Breast epithelium (tissue), 4 donors: ENCODE measurements around the gene CTNND2. TPM values are rescaled to one million over a fixed set of nuclear protein-coding genes. Genes with fewer than 3 reads are reported as not detected.

Experiments
- DNase-seq, 2 donors: peaks; one replicate each; pipeline ENCODE4 v3.0.0-alpha.2; 2019; ENCODE audit warnings: low spot score in 2 of 2
- H3K27ac ChIP-seq, 2 donors: fragments of 200-600 bp; sonication (generic) in 1 of 2; one replicate each; pipeline ENCODE4 v1.5.1; 2016 to 2019; ENCODE audit warnings: mild to moderate bottlenecking in 1 of 2
- H3K27me3 ChIP-seq, 2 donors: fragments of 200-600 bp; sonication (generic) in 1 of 2; one replicate each; pipeline versions ENCODE4 v1.5.1 to v1.6.0; 2017 to 2019; ENCODE audit warnings: control low read depth in 1 of 2, mild to moderate bottlenecking in 1 of 2
- H3K36me3 ChIP-seq: fragments of 200-600 bp; one replicate; pipeline ENCODE4 v1.5.1; 2019
- H3K4me1 ChIP-seq, 2 donors: fragments of 200-600 bp; sonication (generic); one replicate each; pipeline ENCODE4 v1.5.1; 2016 to 2019; ENCODE audit warnings: control low read depth in 1 of 2
- H3K4me3 ChIP-seq, 3 donors: fragments of 200-600 bp; sonication (generic); 1 replicate in 2 of 3; 2 replicates in 1 of 3; pipeline ENCODE4 v1.5.1; 2016 to 2019; ENCODE audit warnings: mild to moderate bottlenecking in 3 of 3, moderate library complexity in 2 of 3
- H3K9me3 ChIP-seq, 2 donors: fragments of 200-600 bp; sonication (generic) in 1 of 2; one replicate each; pipeline ENCODE4 v1.5.1; 2016 to 2019; ENCODE audit warnings: control low read depth in 1 of 2
- POLR2A ChIP-seq: fragments of 450-650 bp; IDR thresholded peaks from one replicate; pipeline ENCODE4 v1.6.1; 2016; ENCODE audit warnings: antibody characterized with exemption, mild to moderate bottlenecking, moderate library complexity
- POLR2AphosphoS5 ChIP-seq, 3 donors: sonication (generic); formaldehyde crosslinking; IDR thresholded peaks; one replicate each; pipeline ENCODE4 v1.6.1; 2017; ENCODE audit warnings: antibody characterized with exemption in 3 of 3
- intact Hi-C: fragments of 100-400 bp; cut with DNase I; formaldehyde crosslinking; loops from one replicate; pipeline ENCODE4 v1.15.1; 2023; ENCODE audit warnings: low total_unique reads
- total RNA-seq, 3 donors: library from RNA; depleted of rRNA; stranded (reverse); fragments of >200 nt; gene quantifications; one replicate each; pipeline ENCODE4 v1.1.0, GENCODE V29; 2016
- TF ChIP-seq, protein P1 (sequence below), 3 donors: fragments of 450-650 bp; IDR thresholded peaks; one replicate each; pipeline ENCODE4 v1.5.1; 2016 to 2017; ENCODE audit warnings: antibody characterized with exemption in 3 of 3, mild to moderate bottlenecking in 3 of 3, moderate library complexity in 3 of 3

CTNND2 gene
- total RNA-seq, 3 donors from 2014 or later: 3.3 to 6.0 TPM; not detected in 1

DNA sequence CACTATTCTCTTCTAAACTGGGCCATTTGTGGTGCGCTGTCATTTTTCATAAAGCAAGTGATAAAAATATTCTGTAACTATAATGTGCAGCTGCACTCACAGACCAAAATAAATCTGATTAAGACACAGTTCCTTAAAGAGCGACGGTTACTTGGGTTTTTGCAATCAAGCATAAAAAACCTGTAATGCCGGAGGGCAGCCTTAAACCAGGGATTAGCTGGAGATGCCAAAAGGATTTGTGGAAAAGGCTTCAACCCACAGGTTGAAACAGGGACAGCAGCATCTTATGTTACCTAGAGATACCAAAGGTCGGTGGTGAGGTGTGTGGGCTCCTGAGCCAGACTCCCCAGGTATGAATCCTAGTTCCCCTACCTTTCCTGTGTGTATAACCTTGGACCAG, 49.3 kb downstream of the CTNND2 start:
- no peak overlapping the region for H3K27ac ChIP-seq
- TF ChIP-seq POLR2AphosphoS5 (IDR thresholded peaks at IDR 0.05) (no peak), POLR2A (no peak)
- TF ChIP-seq, protein P1, sequence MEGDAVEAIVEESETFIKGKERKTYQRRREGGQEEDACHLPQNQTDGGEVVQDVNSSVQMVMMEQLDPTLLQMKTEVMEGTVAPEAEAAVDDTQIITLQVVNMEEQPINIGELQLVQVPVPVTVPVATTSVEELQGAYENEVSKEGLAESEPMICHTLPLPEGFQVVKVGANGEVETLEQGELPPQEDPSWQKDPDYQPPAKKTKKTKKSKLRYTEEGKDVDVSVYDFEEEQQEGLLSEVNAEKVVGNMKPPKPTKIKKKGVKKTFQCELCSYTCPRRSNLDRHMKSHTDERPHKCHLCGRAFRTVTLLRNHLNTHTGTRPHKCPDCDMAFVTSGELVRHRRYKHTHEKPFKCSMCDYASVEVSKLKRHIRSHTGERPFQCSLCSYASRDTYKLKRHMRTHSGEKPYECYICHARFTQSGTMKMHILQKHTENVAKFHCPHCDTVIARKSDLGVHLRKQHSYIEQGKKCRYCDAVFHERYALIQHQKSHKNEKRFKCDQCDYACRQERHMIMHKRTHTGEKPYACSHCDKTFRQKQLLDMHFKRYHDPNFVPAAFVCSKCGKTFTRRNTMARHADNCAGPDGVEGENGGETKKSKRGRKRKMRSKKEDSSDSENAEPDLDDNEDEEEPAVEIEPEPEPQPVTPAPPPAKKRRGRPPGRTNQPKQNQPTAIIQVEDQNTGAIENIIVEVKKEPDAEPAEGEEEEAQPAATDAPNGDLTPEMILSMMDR (IDR thresholded peaks at IDR 0.05): no peak
- no peaks in the 10 kb centered on the region for H3K9me3 ChIP-seq
- H3K27me3 ChIP-seq: no peaks in the 10 kb centered on the region
- H3K4me1 ChIP-seq: no peaks in the 10 kb centered on the region
- DNase-seq: no peak
- no peak overlapping the region for H3K4me3 ChIP-seq
- no peaks in the 10 kb centered on the region for H3K36me3 ChIP-seq
- intact Hi-C loops: no loop called here

- peak overlapping the region in 1 of 2 donors; percentile 44 for H3K27ac ChIP-seq
- intact Hi-C loops: no loop called here
Measured at GRCh38 chr5:11853796-11854195, 50.5 kb downstream of the CTNND2 start.

GRCh38 chr5:11853140-11853539, 51.1 kb downstream of the CTNND2 start:
- Histone ChIP-seq H3K9me3 (no peaks in the 10 kb centered on the region), H3K36me3 (no peaks in the 10 kb centered on the region), H3K27ac (no peak overlapping the region), H3K4me1 (no peaks in the 10 kb centered on the region), H3K27me3 (no peaks in the 10 kb centered on the region), H3K4me3 (no peak overlapping the region)
- no peak for TF ChIP-seq POLR2AphosphoS5 (IDR thresholded peaks at IDR 0.05)
- TF ChIP-seq POLR2A: no peak
- TF ChIP-seq, protein P1 (IDR thresholded peaks at IDR 0.05): no peak
- DNase-seq: no peak
- intact Hi-C loops: no loop called here

More at GRCh38 chr5:11853796-11854195, 50.5 kb downstream of the CTNND2 start:
- Histone ChIP-seq H3K27me3 (no peaks in the 10 kb centered on the region), H3K4me1 (no peaks in the 10 kb centered on the region), H3K4me3 (no peak overlapping the region), H3K9me3 (no peaks in the 10 kb centered on the region), H3K36me3 (no peaks in the 10 kb centered on the region)
- DNase-seq: no peak
- TF ChIP-seq POLR2A (no peak), POLR2AphosphoS5 (IDR thresholded peaks at IDR 0.05) (no peak)
- TF ChIP-seq, protein P1 (IDR thresholded peaks at IDR 0.05): no peak

- Histone ChIP-seq H3K27ac (no peak overlapping the region), H3K9me3 (no peaks in the 10 kb centered on the region), H3K4me1 (no peaks in the 10 kb centered on the region), H3K36me3 (no peaks in the 10 kb centered on the region), H3K4me3 (no peak overlapping the region), H3K27me3 (no peaks in the 10 kb centered on the region)
- intact Hi-C loops: no loop called here
- no peak for TF ChIP-seq POLR2AphosphoS5 (IDR thresholded peaks at IDR 0.05)
- TF ChIP-seq, protein P1 (IDR thresholded peaks at IDR 0.05): no peak
- no peak for TF ChIP-seq POLR2A
- no peak for DNase-seq
Measured at GRCh38 chr5:11852717-11853087, 51.5 kb downstream of the CTNND2 start.

DNA sequence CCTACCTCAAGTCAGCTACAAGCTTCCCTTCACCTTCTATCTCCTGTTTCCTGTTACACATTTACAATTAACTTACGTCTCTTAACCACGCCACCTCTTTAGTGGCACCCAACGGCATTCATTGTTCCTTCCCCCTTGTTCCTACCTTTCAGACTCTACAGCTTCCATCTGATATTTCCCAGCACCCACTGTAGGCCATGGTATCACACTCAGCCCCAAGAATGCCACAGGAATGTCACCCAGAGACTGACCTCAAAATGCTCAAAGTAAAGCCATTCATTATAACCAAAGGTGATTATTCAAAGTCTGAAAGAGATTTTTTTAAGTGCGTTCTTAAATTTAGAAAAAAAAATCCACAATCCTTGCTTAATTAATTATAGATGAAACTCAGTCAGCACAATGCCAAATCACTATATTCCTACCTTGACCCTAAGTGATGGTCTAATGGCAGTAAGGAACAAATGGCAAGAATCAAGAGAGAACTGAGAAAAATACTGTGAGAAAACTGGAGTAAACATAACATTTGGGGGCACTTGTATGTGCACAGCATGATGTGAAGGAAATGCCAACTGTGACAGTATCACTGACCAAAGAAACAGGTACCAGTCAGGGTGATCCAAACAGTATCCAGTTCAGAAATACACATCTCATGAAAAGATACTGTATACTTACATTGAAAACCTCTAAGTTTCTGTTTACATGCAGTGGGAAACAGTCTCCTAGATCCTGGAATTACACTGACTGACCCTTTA, 52.1 kb downstream of the CTNND2 start:
- TF ChIP-seq POLR2A: no peak
- TF ChIP-seq, protein P1 (IDR thresholded peaks at IDR 0.05): no peak
- no peak for TF ChIP-seq POLR2AphosphoS5 (IDR thresholded peaks at IDR 0.05)
- no peaks in the 10 kb centered on the region for H3K9me3 ChIP-seq
- H3K36me3 ChIP-seq: no peaks in the 10 kb centered on the region
- H3K4me3 ChIP-seq: no peak overlapping the region
- intact Hi-C loops: no loop called here
- no peak overlapping the region for H3K27ac ChIP-seq
- no peaks in the 10 kb centered on the region for H3K4me1 ChIP-seq
- no peak for DNase-seq
- no peaks in the 10 kb centered on the region for H3K27me3 ChIP-seq
